A549 (cell line): ENCODE data around the gene PKM. TPM values are rescaled to one million over a fixed set of nuclear protein-coding genes. Genes with fewer than 3 reads are reported as not detected.

Experiments used
- ATAC-seq, 2 experiments: fragments of 200-7000 bp in 1 of 2; fragments of >200 bp in 1 of 2; cut with Nextera tagmentation in 1 of 2; cut with Tn5 transposase in 1 of 2; 3 replicates each; pipeline versions ENCODE4 v1.8.0 to v1.9.1; 2018 to 2020; ENCODE audit warnings: mild to moderate bottlenecking in 1 of 2, moderate library complexity in 1 of 2
- CTCF ChIA-PET: fragments of 300-600 bp; sonication (Branson Sonifier 250); formaldehyde crosslinking; extraction: SDS; loops from one replicate; lab custom pipeline; 2021; ENCODE audit warnings: antibody characterized with exemption, inconsistent platforms; lab: Yijun Ruan, JAX
- POLR2A ChIA-PET: fragments of 350-600 bp; formaldehyde crosslinking; extraction: SDS; loops from one replicate; lab custom pipeline; 2021; ENCODE audit warnings: antibody characterized with exemption, inconsistent platforms; lab: Yijun Ruan, JAX
- DNase-seq, 2 experiments: peaks; one replicate each; pipeline versions ENCODE4 v3.0.0 to v3.0.0-alpha.2; 2011 to 2016; ENCODE audit warnings: low read depth in 1 of 2, low spot score in 1 of 2
- FAIRE-seq: peaks from 2 replicates; lab custom pipeline; 2011; peaks lifted over from hg19 to GRCh38; lab: Jason Lieb, UNC
- H3K27ac ChIP-seq, 2 experiments: fragments of >200 bp; sonication (Bioruptor Twin); formaldehyde crosslinking; 3 replicates each; pipeline ENCODE4 v1.5.1; 2016 to 2017
- H3K4me1 ChIP-seq: fragments of >200 bp; sonication (Bioruptor Twin); formaldehyde crosslinking; 3 replicates; pipeline ENCODE4 v1.6.1; 2016
- H3K4me2 ChIP-seq: fragments of >200 bp; sonication (Bioruptor Twin); formaldehyde crosslinking; 3 replicates; pipeline ENCODE4 v1.6.1; 2016
- H3K4me3 ChIP-seq: fragments of >200 bp; sonication (Bioruptor Twin); formaldehyde crosslinking; 3 replicates; pipeline ENCODE4 v1.5.1; 2016
- H3K9me3 ChIP-seq: fragments of >200 bp; sonication (Bioruptor Twin); formaldehyde crosslinking; 3 replicates; pipeline ENCODE4 v1.6.1; 2016
- BHLHE40 ChIP-seq: IDR thresholded peaks from 2 replicates; pipeline ENCODE4 v1.6.1; 2012; ENCODE audit warnings: low read depth, low read length, inconsistent platforms
- CBX8 ChIP-seq: fragments of 200-600 bp; sonication (generic); IDR thresholded peaks from 2 replicates; pipeline ENCODE4 v1.6.1; 2016
- CHD4 ChIP-seq: fragments of 200-600 bp; sonication (generic); IDR thresholded peaks from 2 replicates; pipeline ENCODE4 v1.6.1; 2016; ENCODE audit warnings: antibody characterized with exemption, mild to moderate bottlenecking, borderline replicate concordance
- E2F6 ChIP-seq: IDR thresholded peaks from 2 replicates; pipeline ENCODE4 v1.6.1; 2012; ENCODE audit warnings: low read depth, borderline replicate concordance
- FOSL2 ChIP-seq, 2 experiments: fragments of 450-650 bp in 1 of 2; fragments of >200 bp in 1 of 2; sonication (Bioruptor Twin) in 1 of 2; formaldehyde crosslinking; IDR thresholded peaks; 2 replicates each; pipeline versions ENCODE4 v1.5.0 to v1.6.1; 2016 to 2020; ENCODE audit warnings: mild to moderate bottlenecking in 1 of 2, moderate library complexity in 1 of 2
- HDAC2 ChIP-seq: fragments of 200-600 bp; sonication (generic); IDR thresholded peaks from 2 replicates; pipeline ENCODE4 v1.6.1; 2016
- HOXA7 ChIP-seq: fragments of 250-450 bp; sonication (Bioruptor Pico); IDR thresholded peaks from 2 replicates; pipeline ENCODE4 v1.5.0; 2020; ENCODE audit warnings: mild to moderate bottlenecking, moderate library complexity
- HOXB13 ChIP-seq: fragments of 250-450 bp; sonication (Bioruptor Pico); IDR thresholded peaks from 2 replicates; pipeline ENCODE4 v1.5.0; 2020; ENCODE audit warnings: low read depth, mild to moderate bottlenecking, moderate library complexity
- HOXB5 ChIP-seq: fragments of 250-450 bp; sonication (Bioruptor Pico); IDR thresholded peaks from 2 replicates; pipeline ENCODE4 v1.5.0; 2020; ENCODE audit warnings: mild to moderate bottlenecking, moderate library complexity
- JUN ChIP-seq, 2 experiments: fragments of >200 bp; sonication (Bioruptor Twin); formaldehyde crosslinking; IDR thresholded peaks; 2 replicates in 1 of 2; 3 replicates in 1 of 2; pipeline ENCODE4 v1.6.1; 2016 to 2017
- JUNB ChIP-seq: fragments of >200 bp; sonication (Bioruptor Twin); formaldehyde crosslinking; IDR thresholded peaks from 2 replicates; pipeline ENCODE4 v1.6.1; 2016
- MAFK ChIP-seq: fragments of 450-650 bp; IDR thresholded peaks from 2 replicates; pipeline ENCODE4 v1.6.1; 2014; ENCODE audit not compliant: partially characterized antibody
- NFE2L2 ChIP-seq: fragments of 150-350 bp; conservative IDR thresholded peaks from 2 replicates; pipeline ENCODE4 v1.6.1; 2014; ENCODE audit warnings: low read length
- NPAS2 ChIP-seq: fragments of 250-450 bp; sonication (Bioruptor Pico); IDR thresholded peaks from 2 replicates; pipeline ENCODE4 v1.8.0; 2022; ENCODE audit warnings: mild to moderate bottlenecking, moderate library complexity, borderline replicate concordance
- PHF8 ChIP-seq: fragments of 200-600 bp; sonication (generic); IDR thresholded peaks from 2 replicates; pipeline ENCODE4 v1.6.1; 2016; ENCODE audit warnings: low read depth, mild to moderate bottlenecking, antibody characterized with exemption, moderate library complexity, borderline replicate concordance
- REST ChIP-seq: fragments of 200-600 bp; sonication (generic); IDR thresholded peaks from 2 replicates; pipeline ENCODE4 v1.6.1; 2016; ENCODE audit warnings: antibody characterized with exemption, mild to moderate bottlenecking, moderate library complexity
- SREBF2 ChIP-seq: fragments of 450-650 bp; IDR thresholded peaks from 2 replicates; pipeline ENCODE4 v1.6.1; 2014; ENCODE audit warnings: mild to moderate bottlenecking, moderate library complexity
- TFCP2L1 ChIP-seq: fragments of 250-450 bp; sonication (Bioruptor Pico); IDR thresholded peaks from 2 replicates; pipeline ENCODE4 v1.5.0; 2021; ENCODE audit warnings: mild to moderate bottlenecking
- TP53 ChIP-seq: fragments of 250-450 bp; sonication (Bioruptor Pico); IDR thresholded peaks from 2 replicates; pipeline ENCODE4 v1.5.0; 2021; ENCODE audit warnings: mild to moderate bottlenecking, moderate library complexity
- ZFP36 ChIP-seq: fragments of 450-650 bp; IDR thresholded peaks from 2 replicates; pipeline ENCODE4 v1.6.1; 2014; ENCODE audit warnings: borderline replicate concordance; ENCODE audit not compliant: partially characterized antibody
- WGBS: methylation state at CpG from one replicate; pipeline ENCODE4 v1.1.6; 2017; ENCODE audit errors: missing lambda C conversion rate; 5-methylcytosine and 5-hydroxymethylcytosine counted together
- polyA plus RNA-seq, 4 experiments: library from polyadenylated mRNA; depleted of rRNA in 3 of 4; stranded (reverse); fragments of >200 nt; fragmentation: RNase III in 1 of 4; extraction: RNeasy Plus Mini Kit Qiagen cat#74134 plus additional on column Dnase treatment in 1 of 4; gene quantifications; 2 replicates in 3 of 4; 3 replicates in 1 of 4; pipeline ENCODE4 v1.2.3, GENCODE V29; 2011 to 2017
- TF ChIP-seq, protein P1 (sequence below): IDR thresholded peaks from 2 replicates; pipeline ENCODE4 v1.6.1; 2012

PKM gene
- polyA plus RNA-seq, 2 of the 4 experiments (the other 2 are of a cell fraction): 3,443 to 3,848 TPM

GRCh38 chr15:72271895-72272212 lies 40.9 kb upstream of the PKM start (continued):
- TF ChIP-seq TP53 (CRISPR knock-in tag) (no peak), E2F6 (no peak), TFCP2L1 (no peak), PHF8 (no peak), HOXB13 (no peak)

GRCh38 chr15:72271221-72271620 lies 40.2 kb upstream of the PKM start:
- POLR2A ChIA-PET: interaction anchor here (1.0 kb wide), 1 partner anchor 44 kb away, joined by 4 read pairs; no protein-coding TSS in a partner anchor
- H3K4me1 ChIP-seq: peaks cover 18% of the 10 kb centered on the region
- DNase-seq (no peak), ATAC-seq (no peak), FAIRE-seq (no peak)
- no peak for TF ChIP-seq REST
- TF ChIP-seq JUNB: 0 out of 2 replicates have a peak, but pooled peaks have one; percentile 2
- 61% methylated on average over 4 of the region's 4 CpGs for WGBS
- H3K4me2 ChIP-seq: peak overlapping the region; percentile 83
- CTCF ChIA-PET: interaction anchor here (1.2 to 2.1 kb wide), 3 partner anchors 10 to 115 kb away, joined by 3 to 7 read pairs (median 3); no protein-coding TSS in a partner anchor
- H3K27ac ChIP-seq: peak overlapping the region; percentile 1 to 95; a peak in 5 of 6 replicates
- no peaks in the 10 kb centered on the region for H3K9me3 ChIP-seq
- H3K4me3 ChIP-seq: peak overlapping the region; percentile 80

- DNase-seq: no peak
- Histone ChIP-seq H3K27ac (no peak overlapping the region), H3K9me3 (no peaks in the 10 kb centered on the region), H3K4me3 (no peak overlapping the region), H3K4me1 (peaks cover 18% of the 10 kb centered on the region)
- FAIRE-seq: no peak
- WGBS: 93% methylated on average over 4 of the region's 4 CpGs
- POLR2A ChIA-PET: no interaction called here
- TF ChIP-seq NPAS2 (CRISPR knock-in tag) (no peak), JUN (IDR thresholded peaks at IDR 0.05) (no peak), ZFP36 (no peak), CHD4 (no peak), HOXB5 (no peak), SREBF2 (no peak), REST (no peak), CBX8 (no peak), BHLHE40 (no peak), HDAC2 (no peak), E2F6 (no peak), FOSL2 (IDR thresholded peaks at IDR 0.05) (no peak), FOSL2 (CRISPR knock-in tag; IDR thresholded peaks at IDR 0.05) (no peak), HOXA7 (CRISPR knock-in tag) (no peak), NFE2L2 (no peak), MAFK (no peak)
- TF ChIP-seq, protein P1, sequence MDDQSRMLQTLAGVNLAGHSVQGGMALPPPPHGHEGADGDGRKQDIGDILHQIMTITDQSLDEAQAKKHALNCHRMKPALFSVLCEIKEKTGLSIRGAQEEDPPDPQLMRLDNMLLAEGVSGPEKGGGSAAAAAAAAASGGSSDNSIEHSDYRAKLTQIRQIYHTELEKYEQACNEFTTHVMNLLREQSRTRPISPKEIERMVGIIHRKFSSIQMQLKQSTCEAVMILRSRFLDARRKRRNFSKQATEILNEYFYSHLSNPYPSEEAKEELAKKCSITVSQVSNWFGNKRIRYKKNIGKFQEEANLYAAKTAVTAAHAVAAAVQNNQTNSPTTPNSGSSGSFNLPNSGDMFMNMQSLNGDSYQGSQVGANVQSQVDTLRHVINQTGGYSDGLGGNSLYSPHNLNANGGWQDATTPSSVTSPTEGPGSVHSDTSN: no peak
- TF ChIP-seq, all 56 proteins: peak for 0
- no peak for ATAC-seq
- H3K4me2 ChIP-seq: no peak overlapping the region; the same call in 2 of the 3 replicates
- CTCF ChIA-PET: interaction anchor here (0.8 to 1.6 kb wide), 4 partner anchors 17 to 114 kb away, joined by 3 to 5 read pairs (median 3); no protein-coding TSS in a partner anchor
These were observed 38.7 kb upstream of the PKM start for GRCh38 chr15:72269739-72270138.
